ENCODE measurements around the gene CD37. TPM values are rescaled to one million over a fixed set of nuclear protein-coding genes. Genes with fewer than 3 reads are reported as not detected.

CD37 gene
- total RNA-seq, 2 experiments from 2014 or later, result 152 to 191 TPM

GRCh38 chr19:49338691-49339300 lies 3.6 kb downstream of the CD37 start:
- intact Hi-C loops (cut with DNase I, micrococcal nuclease), result loop anchor here in 1 of 2 experiments (10.0 kb wide), 1 partner anchor 464 kb away; the partner anchor contains the start of gene PPP1R15A
- no peaks in the 10 kb centered on the region for H3K27me3 Mint-ChIP-seq
- ATAC-seq (no peak), DNase-seq (peak; percentile 70)
- H3K4me1 Mint-ChIP-seq, result peaks cover 52% of the 10 kb centered on the region
- no peaks in the 10 kb centered on the region for H3K9me3 Mint-ChIP-seq (ENCODE audit: low read depth)
- CTCF ChIA-PET, result interaction anchor here (0.6 kb wide), 1 partner anchor 496 kb away, joined by 3 read pairs; no protein-coding TSS in a partner anchor
- H3K36me3 Mint-ChIP-seq (ENCODE audit: low read depth), result peaks cover 36% of the 10 kb centered on the region
- no peak overlapping the region for H3K4me3 Mint-ChIP-seq
- POLR2A ChIA-PET, result interaction anchor here (1.0 kb wide), 1 partner anchor 35 kb away, joined by 3 read pairs; no protein-coding TSS in a partner anchor
- H3K27ac Mint-ChIP-seq, result no peak overlapping the region

- Mint-ChIP-seq H3K4me1 (peaks cover 47% of the 10 kb centered on the region), H3K36me3 (ENCODE audit: low read depth) (peaks cover 36% of the 10 kb centered on the region), H3K4me3 (no peak overlapping the region), H3K27me3 (no peaks in the 10 kb centered on the region), H3K27ac (no peak overlapping the region), H3K9me3 (ENCODE audit: low read depth) (no peaks in the 10 kb centered on the region)
- CTCF ChIA-PET, result interaction anchor here (0.6 kb wide), 2 partner anchors 90 to 497 kb away, joined by 3 to 4 read pairs; no protein-coding TSS in a partner anchor
- ATAC-seq (no peak), DNase-seq (no peak)
- intact Hi-C loops (cut with DNase I, micrococcal nuclease), result loop anchor here in 1 of 2 experiments (10.0 kb wide), 1 partner anchor 465 kb away; the partner anchor contains the start of gene PPP1R15A
- POLR2A ChIA-PET, result no interaction called here
Observed at GRCh38 chr19:49339301-49340068, 4.3 kb downstream of the CD37 start.

DNA sequence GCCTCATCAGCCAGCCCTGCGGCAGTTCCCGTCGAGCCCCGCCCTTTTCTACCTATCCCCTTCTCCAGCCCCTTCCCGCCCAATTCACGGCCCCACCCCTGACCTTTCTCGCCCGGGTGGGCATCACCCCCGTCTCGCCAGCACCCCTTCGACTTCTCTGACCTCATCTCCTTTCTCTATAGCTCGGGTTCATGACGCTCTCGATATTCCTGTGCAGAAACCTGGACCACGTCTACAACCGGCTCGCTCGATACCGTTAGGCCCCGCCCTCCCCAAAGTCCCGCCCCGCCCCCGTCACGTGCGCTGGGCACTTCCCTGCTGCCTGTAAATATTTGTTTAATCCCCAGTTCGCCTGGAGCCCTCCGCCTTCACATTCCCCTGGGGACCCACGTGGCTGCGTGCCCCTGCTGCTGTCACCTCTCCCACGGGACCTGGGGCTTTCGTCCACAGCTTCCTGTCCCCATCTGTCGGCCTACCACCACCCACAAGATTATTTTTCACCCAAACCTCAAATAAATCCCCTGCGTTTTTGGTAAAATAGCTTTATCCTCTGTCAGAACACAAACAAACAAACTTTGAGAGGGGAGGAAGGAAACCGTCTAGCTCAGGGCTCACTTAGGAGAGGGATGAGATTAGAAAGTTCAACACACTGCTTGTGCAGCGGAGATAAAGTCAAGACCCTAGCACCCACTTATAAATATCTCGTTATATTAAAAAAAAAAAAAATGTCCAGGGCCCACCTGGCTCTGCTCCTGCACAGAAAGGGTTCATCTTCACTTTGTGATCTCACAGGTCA lies 5.1 kb downstream of the CD37 start:
- ChIA-PET POLR2A (interaction anchor here (0.6 kb wide), 1 partner anchor 18 kb away, joined by 11 read pairs; no protein-coding TSS in a partner anchor), CTCF (interaction anchor here (0.6 to 1.4 kb wide), 3 partner anchors 9 to 91 kb away, joined by 3 to 4 read pairs (median 3); no protein-coding TSS in a partner anchor)
- ATAC-seq, result no peak
- DNase-seq, result no peak
- Mint-ChIP-seq H3K4me1 (peaks cover 42% of the 10 kb centered on the region), H3K4me3 (no peak overlapping the region), H3K36me3 (ENCODE audit: low read depth) (peaks cover 36% of the 10 kb centered on the region), H3K9me3 (ENCODE audit: low read depth) (no peaks in the 10 kb centered on the region), H3K27ac (no peak overlapping the region), H3K27me3 (no peaks in the 10 kb centered on the region)
- intact Hi-C loops (cut with DNase I, micrococcal nuclease), result no loop called here

DNA sequence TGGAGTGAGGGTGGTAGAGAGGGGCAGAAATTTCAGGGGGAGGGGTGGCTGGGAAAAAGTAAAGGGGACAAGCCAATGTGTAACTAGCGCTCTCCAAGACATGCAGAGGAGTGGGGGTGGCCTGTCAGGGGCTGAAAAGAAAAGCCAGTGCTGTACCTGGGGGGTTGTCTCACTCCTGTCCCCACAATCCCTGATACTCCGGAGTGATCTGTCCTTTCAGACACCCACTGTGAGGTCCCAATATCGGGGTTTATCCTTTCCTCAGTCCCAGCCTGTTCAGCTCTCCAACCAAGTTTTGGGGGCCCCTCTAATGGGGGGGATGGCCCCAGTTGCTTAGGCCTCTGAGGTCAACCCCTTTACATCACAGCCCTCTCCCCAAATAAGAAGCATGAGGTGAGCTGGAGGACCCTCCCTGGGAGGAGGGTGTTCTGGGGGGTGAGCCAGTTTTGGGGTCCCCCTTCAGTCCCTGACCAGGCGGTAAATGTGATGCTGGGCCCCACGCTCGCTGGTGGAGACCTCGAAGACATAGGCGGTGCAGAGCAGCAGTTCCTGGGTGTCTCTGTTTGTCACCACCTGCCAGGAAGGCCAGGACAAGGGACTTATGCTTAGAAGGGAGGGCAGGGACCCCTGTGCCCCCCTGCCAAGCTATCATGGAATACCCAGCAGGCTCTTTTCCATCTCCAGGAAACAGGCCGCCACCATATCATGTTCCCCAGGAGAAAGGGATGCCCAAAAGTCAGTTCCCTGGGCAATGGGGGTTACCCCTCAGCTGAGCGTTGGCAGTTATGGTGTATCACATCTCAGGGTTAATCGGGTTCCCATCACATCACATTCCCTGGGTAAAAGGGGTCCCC lies 5.9 kb downstream of the CD37 start:
- H3K4me1 Mint-ChIP-seq, result peaks cover 38% of the 10 kb centered on the region
- ChIA-PET POLR2A (no interaction called here), CTCF (interaction anchor here (0.6 to 1.4 kb wide), 3 partner anchors 10 to 78 kb away, joined by 3 to 4 read pairs (median 3); no protein-coding TSS in a partner anchor)
- intact Hi-C loops (cut with DNase I, micrococcal nuclease), result no loop called here
- no peak for DNase-seq
- H3K9me3 Mint-ChIP-seq (ENCODE audit: low read depth), result no peaks in the 10 kb centered on the region
- no peak for ATAC-seq
- H3K36me3 Mint-ChIP-seq (ENCODE audit: low read depth), result peaks cover 31% of the 10 kb centered on the region
- H3K4me3 Mint-ChIP-seq, result no peak overlapping the region
- no peak overlapping the region for H3K27ac Mint-ChIP-seq
- H3K27me3 Mint-ChIP-seq, result no peaks in the 10 kb centered on the region

GRCh38 chr19:49342291-49342721 lies 7.1 kb downstream of the CD37 start:
- ATAC-seq (no peak), DNase-seq (no peak)
- Mint-ChIP-seq H3K4me1 (peaks cover 27% of the 10 kb centered on the region), H3K27me3 (no peaks in the 10 kb centered on the region), H3K36me3 (ENCODE audit: low read depth) (peaks cover 25% of the 10 kb centered on the region), H3K9me3 (ENCODE audit: low read depth) (no peaks in the 10 kb centered on the region), H3K27ac (no peak overlapping the region), H3K4me3 (no peak overlapping the region)
- POLR2A ChIA-PET, result no interaction called here
- CTCF ChIA-PET, result interaction anchor here (0.6 to 0.7 kb wide), 3 partner anchors 49 to 819 kb away, joined by 3 to 4 read pairs (median 3); no protein-coding TSS in a partner anchor
- intact Hi-C loops (cut with DNase I, micrococcal nuclease), result no loop called here

GRCh38 chr19:49343123-49343522 lies 7.9 kb downstream of the CD37 start:
- H3K36me3 Mint-ChIP-seq (ENCODE audit: low read depth), result peaks cover 19% of the 10 kb centered on the region
- CTCF ChIA-PET, result interaction anchor here (0.7 kb wide), 1 partner anchor 66 kb away, joined by 4 read pairs; no protein-coding TSS in a partner anchor
- peaks cover 23% of the 10 kb centered on the region for H3K4me1 Mint-ChIP-seq
- no peak overlapping the region for H3K27ac Mint-ChIP-seq
- intact Hi-C loops (cut with DNase I, micrococcal nuclease), result no loop called here
- H3K4me3 Mint-ChIP-seq, result no peak overlapping the region
- no peak for DNase-seq
- no peaks in the 10 kb centered on the region for H3K27me3 Mint-ChIP-seq
- ATAC-seq, result no peak
- H3K9me3 Mint-ChIP-seq (ENCODE audit: low read depth), result no peaks in the 10 kb centered on the region
- POLR2A ChIA-PET, result no interaction called here

DNA sequence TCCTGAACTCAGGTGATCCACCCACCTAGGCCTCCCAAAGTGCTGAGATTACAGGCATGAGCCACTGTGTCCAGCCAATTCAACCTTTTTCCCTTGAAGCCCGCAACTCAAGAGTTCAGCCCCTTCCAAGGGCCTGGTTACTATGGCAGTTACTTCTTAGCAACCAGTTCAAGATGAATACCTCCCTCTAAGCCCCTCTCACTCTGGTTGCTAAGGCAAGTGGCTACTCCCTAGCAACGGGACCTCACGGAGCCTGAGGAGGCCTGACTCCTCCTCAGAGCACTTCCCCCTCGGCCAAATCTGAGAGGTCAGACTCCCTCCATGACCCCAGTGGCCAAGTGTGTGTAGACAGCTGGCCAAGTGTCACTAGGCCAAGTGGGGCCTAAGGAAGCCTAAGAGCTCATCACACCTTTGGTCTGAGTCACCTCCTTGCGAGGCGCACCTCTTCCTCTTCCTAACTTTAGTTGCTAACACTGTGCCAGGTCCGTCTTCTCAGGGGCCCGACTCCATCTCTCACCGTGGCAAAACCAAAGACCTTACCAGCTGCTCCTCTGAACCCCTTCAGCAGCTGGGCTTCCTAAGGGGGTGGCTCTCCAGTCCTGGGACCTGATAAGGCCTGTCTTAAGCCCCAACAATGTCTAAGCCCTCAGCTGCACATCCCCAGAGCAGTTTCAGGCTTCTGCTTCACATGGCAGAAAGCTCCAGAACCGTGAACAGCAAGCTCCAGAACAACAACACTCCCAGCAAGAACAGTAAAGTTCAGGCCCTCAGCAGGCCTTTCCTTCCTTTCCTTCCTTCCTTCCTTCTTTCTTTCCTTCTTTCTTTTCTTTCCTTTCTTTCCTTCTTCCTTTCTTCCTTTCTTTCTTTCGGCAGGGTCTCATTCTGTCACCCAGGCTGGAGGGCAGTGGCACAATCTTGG lies 9.6 kb downstream of the CD37 start:
- H3K4me3 Mint-ChIP-seq, result no peak overlapping the region
- peaks cover 8% of the 10 kb centered on the region for H3K36me3 Mint-ChIP-seq (ENCODE audit: low read depth)
- ATAC-seq (no peak), DNase-seq (no peak)
- ChIA-PET POLR2A (no interaction called here), CTCF (interaction anchor here (0.8 to 1.3 kb wide), 2 partner anchors 13 to 369 kb away, joined by 3 read pairs; no protein-coding TSS in a partner anchor)
- no peaks in the 10 kb centered on the region for H3K27me3 Mint-ChIP-seq
- peaks cover 14% of the 10 kb centered on the region for H3K4me1 Mint-ChIP-seq
- H3K27ac Mint-ChIP-seq, result no peak overlapping the region
- H3K9me3 Mint-ChIP-seq (ENCODE audit: low read depth), result no peaks in the 10 kb centered on the region
- intact Hi-C loops (cut with DNase I, micrococcal nuclease), result no loop called here

DNA sequence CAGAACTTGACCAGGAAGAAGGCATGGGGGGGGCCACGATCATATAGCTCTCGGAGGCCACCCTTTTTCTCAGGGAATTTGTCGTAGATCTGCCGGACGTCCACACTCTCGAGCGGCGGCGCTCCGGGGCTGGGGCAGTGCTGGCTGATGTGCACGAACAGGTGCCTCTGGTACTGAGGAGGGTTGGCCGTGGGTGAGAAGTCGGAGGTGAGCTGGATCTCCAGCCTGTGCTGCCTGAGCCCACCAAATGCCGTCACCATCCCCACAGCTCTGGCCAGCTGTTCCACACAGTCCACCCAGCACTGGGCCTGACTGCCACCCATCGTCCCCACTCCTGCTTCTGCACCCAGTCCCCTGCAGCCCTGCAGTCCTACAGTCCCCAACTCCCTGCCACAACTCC lies 12.0 kb downstream of the CD37 start:
- Mint-ChIP-seq H3K36me3 (ENCODE audit: low read depth) (no peaks in the 10 kb centered on the region), H3K4me3 (no peak overlapping the region), H3K9me3 (ENCODE audit: low read depth) (no peaks in the 10 kb centered on the region), H3K27me3 (no peaks in the 10 kb centered on the region), H3K27ac (no peak overlapping the region), H3K4me1 (peaks cover 7% of the 10 kb centered on the region)
- ATAC-seq (no peak), DNase-seq (no peak)
- CTCF ChIA-PET, result interaction anchor here (1.4 kb wide), 1 partner anchor 46 kb away, joined by 4 read pairs; no protein-coding TSS in a partner anchor
- intact Hi-C loops (cut with DNase I, micrococcal nuclease), result no loop called here
- POLR2A ChIA-PET, result no interaction called here

DNA sequence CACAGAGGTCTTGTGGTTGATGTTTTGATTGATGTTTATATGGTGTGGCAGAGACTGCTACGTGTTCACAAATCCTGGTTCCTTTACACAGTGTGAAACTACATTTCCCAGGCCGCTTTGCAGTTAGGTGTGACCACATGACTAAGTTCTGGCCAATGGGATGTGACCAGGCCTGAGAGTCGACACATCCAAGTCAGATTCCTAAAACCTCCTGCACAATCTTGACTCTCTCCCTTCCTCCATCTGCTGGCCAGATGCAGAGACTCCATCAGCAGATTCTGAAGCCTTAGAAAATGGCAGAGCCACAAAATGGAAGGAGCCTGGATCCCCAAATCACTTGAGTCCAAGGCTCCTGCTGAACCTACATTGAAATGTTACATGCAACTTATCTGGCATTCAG lies 12.6 kb downstream of the CD37 start:
- H3K27me3 Mint-ChIP-seq, result no peaks in the 10 kb centered on the region
- CTCF ChIA-PET, result interaction anchor here (1.0 to 1.4 kb wide), 3 partner anchors 14 to 149 kb away, joined by 4 read pairs; no protein-coding TSS in a partner anchor
- POLR2A ChIA-PET, result interaction anchor here (0.8 kb wide), 1 partner anchor 291 kb away, joined by 3 read pairs; no protein-coding TSS in a partner anchor
- ATAC-seq (peak; percentile 86), DNase-seq (peak; percentile 58)
- no peak overlapping the region for H3K27ac Mint-ChIP-seq
- H3K4me3 Mint-ChIP-seq, result no peak overlapping the region
- no peaks in the 10 kb centered on the region for H3K9me3 Mint-ChIP-seq (ENCODE audit: low read depth)
- intact Hi-C loops (cut with DNase I, micrococcal nuclease), result no loop called here
- peaks cover 4% of the 10 kb centered on the region for H3K4me1 Mint-ChIP-seq
- no peaks in the 10 kb centered on the region for H3K36me3 Mint-ChIP-seq (ENCODE audit: low read depth)
